KOPT-K1 (cell line): ENCODE measurements around the gene KLHDC9.

Experiments
- H3K27ac ChIP-seq: fragments of 200-600 bp; sonication (generic); 2 replicates; pipeline ENCODE4 v1.5.1; 2016; ENCODE audit warnings: antibody characterized with exemption, mild to moderate bottlenecking, low read depth, low read length; ENCODE audit not compliant: poor library complexity, severe bottlenecking
- H3K36me3 ChIP-seq: fragments of 200-600 bp; sonication (generic); 2 replicates; pipeline ENCODE4 v1.5.1; 2017; ENCODE audit warnings: antibody characterized with exemption, mild to moderate bottlenecking, low read length, moderate library complexity; ENCODE audit not compliant: insufficient read depth
- H3K9me3 ChIP-seq: fragments of 200-600 bp; sonication (generic); 2 replicates; pipeline ENCODE4 v1.5.1; 2017; ENCODE audit warnings: antibody characterized with exemption, low read length, mild to moderate bottlenecking; ENCODE audit not compliant: insufficient read depth, poor library complexity, severe bottlenecking

Gene KLHDC9

DNA sequence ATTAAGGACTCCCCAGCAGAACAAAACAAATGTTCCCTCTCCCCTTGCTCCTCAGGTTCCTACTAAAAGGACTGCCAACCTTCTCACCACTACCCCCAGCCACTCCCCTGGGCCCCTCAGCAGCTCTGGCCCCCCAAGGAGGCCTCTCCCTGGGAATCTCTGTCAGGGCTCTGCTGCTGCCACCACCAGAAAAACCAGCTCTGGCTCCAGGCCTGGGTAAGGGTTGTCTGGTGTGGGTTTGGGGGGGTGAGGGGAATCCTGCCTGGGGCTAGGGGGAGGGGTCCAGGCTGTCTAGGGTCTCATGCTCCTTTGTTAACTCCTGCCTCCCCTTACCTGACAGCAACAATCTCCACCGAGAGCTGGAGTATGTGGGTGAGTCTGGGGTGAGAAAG, 13.6 kb upstream of the KLHDC9 start:
- no peaks in the 10 kb centered on the region for H3K36me3 ChIP-seq
- H3K9me3 ChIP-seq = no peaks in the 10 kb centered on the region
- H3K27ac ChIP-seq = no peak overlapping the region

DNA sequence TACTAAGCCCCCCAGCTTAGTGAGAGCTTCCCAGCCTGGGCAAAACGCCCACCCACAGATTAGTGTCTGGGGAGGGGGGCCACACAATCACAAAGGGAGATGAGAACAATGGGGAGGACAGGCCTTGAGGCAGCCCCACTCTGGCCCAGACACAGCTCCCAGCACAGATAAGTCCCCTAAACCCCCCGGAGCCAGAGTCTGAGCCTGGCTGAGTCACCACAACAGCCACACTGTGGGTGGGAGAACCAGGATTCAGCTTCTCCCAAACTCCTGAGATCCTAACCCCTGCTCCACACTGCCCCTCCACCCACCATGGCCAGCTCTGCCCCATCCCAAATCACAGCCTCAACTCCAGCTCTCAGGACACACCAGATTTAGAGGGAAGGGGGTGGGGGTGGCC, 13.0 kb upstream of the KLHDC9 start:
- H3K36me3 ChIP-seq = no peaks in the 10 kb centered on the region
- H3K27ac ChIP-seq = no peak overlapping the region

DNA sequence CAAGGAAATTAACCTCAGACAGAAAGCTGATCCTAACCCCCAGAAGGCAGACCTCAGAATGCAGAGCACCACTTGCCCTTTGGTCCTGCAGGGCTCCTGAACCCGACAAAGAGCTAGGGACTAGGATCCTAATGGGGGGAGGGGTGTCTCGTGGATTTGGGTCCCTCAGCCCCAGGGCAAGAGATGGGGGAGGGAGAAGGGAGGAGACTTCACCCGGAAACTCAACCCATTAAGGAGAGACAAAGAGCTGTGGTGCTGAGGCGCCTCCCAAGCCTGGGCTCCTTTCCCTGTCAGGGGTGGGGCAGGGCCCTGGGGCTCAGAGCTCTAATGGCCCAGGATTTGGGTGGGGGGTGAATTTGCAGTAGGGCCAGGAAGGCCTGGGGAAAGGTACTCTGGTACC, 11.7 kb upstream of the KLHDC9 start:
- no peaks in the 10 kb centered on the region for H3K36me3 ChIP-seq
- no peaks in the 10 kb centered on the region for H3K9me3 ChIP-seq
- H3K27ac ChIP-seq = no peak overlapping the region

More for the DNA sequence above, 13.0 kb upstream of the KLHDC9 start:
- H3K9me3 ChIP-seq = no peaks in the 10 kb centered on the region

DNA sequence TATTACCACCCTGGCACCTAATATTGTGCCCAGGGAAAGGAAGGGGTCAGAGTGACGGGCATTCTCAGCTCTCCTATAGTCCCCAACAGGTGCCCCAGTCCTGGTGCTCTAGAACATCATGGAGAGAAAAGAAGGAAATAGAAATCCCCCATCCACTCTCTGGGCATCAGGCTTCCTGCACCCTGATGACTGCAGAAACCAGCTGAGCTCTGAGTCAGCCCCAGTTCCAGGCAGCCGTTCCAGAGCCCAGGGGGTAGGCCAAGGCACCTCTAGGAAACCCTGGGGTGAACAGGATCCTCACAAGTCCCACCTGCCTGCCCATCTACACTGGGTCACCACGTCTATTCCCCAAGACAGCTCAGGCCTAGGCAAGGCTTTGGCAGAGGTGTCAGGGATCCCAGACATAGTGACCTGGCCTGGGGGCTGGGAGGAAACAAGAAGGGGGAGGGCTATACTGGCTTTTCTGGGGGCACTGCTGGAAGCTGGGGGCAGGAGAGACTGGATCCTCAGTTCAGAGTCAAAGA, 9.5 kb upstream of the KLHDC9 start:
- Histone ChIP-seq H3K36me3 (no peaks in the 10 kb centered on the region), H3K9me3 (no peaks in the 10 kb centered on the region), H3K27ac (no peak overlapping the region)

DNA sequence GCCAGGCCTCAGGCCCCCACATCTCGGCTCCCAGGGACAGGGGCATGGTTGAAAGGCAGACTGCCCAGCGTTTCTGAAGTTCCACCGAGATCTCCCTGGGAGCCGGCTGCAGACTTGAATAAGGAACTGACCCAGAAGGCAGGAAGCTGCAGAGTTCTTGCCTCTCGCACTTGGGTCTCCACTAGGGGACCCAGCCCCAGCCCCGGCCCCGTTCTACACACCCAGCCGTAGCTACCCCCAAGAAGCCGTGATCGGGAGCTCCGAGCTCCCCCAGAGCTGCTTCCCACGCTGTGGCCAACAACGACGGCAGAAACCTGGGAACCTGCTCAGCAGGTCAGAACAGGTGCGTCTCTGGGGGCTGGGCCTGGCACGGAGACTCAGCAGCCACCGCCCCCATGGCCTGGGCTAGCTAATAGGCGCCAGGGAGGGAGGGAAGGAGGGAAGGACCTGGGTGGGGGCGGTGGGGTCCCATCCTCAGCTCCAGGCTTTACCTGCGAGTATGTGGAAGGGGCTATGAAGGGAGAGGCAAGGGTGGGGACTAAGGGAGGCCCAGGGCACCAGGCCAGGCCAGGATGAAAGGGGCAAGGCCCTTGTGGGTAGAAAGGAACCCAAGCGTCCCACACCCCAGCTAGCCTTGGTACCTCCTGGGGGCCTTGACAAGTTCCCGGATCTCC, 8.8 kb upstream of the KLHDC9 start, which contains the start of gene NECTIN4:
TSS of gene NECTIN4 (minus strand) at position 308 of the 674 bp plus-strand sequence. CDS start at position 46, 262 bp downstream.
- Histone ChIP-seq H3K36me3 (no peaks in the 10 kb centered on the region), H3K27ac (no peak within 1 kb of the TSS), H3K9me3 (no peaks in the 10 kb centered on the region)

DNA sequence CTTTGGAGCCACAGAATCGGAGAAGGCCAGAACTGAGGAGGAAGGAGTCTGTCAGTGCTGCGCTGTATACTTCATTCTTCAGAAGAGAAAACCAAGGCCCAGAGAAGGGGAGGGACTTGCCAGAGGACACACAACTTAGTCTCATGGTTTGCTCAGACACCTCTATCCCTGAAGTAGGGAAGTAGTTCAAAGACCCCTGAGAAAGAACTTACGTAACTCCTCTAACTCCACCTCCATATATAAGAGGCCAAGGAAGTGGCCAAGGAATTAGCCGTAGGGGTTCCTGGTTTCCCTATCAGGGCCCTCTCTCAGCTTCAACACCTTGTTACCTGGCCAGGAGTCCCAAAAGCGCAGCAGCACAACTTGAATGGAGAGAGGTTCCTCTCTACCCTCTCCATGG, 8.2 kb upstream of the KLHDC9 start:
- Histone ChIP-seq H3K27ac (no peak overlapping the region), H3K36me3 (no peaks in the 10 kb centered on the region), H3K9me3 (no peaks in the 10 kb centered on the region)

DNA sequence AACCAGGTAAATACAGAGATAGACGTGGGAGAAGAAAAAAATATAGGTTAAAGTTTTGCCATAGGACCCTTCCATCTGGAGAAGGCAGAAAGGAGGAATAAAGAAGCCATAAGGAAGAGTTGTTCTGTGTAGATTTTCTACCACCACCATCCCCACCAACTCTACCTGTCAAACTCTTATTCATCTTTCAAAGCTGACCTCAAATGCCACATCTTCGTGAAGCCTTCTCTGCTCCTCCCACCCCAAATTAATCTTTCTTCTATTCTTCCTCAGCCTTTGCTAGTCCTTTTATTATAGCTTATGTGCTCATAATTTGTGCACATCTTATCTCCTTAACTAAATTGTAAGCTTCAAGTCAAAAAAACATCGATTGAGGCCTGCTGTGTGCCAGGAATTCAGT, 7.5 kb upstream of the KLHDC9 start:
- H3K36me3 ChIP-seq = no peaks in the 10 kb centered on the region
- no peaks in the 10 kb centered on the region for H3K9me3 ChIP-seq
- H3K27ac ChIP-seq = no peak overlapping the region

DNA sequence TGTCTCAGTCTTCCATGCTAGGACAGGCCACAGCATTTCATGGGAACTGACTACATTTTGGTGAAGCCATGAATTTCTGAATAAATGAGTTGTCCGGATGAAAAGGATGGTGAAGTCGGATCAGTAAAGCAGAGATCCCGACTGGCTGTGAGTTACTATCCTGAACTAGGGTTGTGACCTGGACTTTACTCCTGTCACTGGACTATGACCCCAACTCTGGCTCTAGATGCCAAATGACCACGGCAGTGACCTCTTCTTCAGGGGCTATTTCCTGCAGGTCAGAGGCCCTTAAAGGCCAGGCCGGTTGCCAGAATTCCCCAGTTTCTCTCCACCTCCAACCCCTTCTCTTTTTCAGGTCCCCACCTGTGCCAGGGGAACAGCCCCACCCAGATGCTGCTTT, 7.1 kb upstream of the KLHDC9 start:
- H3K9me3 ChIP-seq = no peaks in the 10 kb centered on the region
- H3K27ac ChIP-seq = no peak overlapping the region
- H3K36me3 ChIP-seq = no peaks in the 10 kb centered on the region

DNA sequence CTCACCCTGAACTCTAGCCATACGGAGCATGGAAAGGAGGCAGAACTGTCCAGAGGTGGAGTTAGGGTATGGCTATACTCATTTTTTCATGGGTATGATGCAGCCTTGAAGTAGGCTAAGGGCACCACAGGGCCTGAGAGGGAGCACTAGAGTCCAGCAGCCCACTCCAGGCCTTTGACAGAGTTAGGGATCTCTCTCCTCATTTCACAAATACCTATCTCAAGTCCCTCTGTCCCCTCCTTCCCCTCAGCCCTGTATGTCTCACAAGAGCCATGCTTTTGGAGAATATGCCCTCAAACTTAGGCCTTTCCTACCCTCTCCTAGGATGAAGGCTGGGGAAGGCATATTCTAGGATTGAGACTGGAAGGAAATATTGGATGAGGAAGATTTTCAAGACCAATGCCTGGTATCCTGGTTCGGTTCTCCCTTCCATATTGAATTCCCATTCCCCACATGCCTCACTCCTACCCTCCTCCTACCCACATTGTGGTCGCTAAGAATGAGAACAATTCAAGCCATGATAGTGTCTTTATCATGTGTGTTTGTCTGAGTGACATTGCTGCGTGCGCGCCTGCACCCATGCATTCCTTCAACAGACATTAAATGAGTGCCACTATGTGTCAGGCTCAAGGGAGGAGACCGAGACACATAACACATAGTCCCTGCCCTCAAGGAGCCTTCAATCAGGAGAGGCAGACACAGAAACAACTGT, 6.2 kb upstream of the KLHDC9 start:
- H3K27ac ChIP-seq = no peak overlapping the region
- H3K9me3 ChIP-seq = no peaks in the 10 kb centered on the region
- no peaks in the 10 kb centered on the region for H3K36me3 ChIP-seq

DNA sequence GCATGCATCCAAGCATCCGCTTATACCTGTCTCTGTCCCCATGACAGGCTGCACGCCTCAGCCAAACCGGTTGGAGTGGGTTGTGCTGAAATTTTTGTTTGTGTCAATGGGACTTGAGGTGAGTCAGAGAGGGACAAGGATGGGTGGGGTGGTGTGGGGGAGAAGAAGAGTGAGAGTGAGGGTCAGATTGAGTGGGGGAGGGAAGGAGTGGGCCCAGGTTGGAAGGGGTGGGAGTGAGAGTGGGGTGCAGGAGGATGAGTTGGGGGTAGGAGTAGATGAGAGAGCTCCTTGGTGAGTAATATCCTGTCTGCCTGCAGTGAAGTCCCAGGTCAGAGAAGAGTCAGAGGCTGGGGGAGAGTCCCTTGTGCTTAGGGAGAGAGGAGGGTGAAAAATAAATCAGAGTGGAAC, 5.5 kb upstream of the KLHDC9 start:
- H3K27ac ChIP-seq = no peak overlapping the region
- H3K9me3 ChIP-seq = no peaks in the 10 kb centered on the region
- no peaks in the 10 kb centered on the region for H3K36me3 ChIP-seq

DNA sequence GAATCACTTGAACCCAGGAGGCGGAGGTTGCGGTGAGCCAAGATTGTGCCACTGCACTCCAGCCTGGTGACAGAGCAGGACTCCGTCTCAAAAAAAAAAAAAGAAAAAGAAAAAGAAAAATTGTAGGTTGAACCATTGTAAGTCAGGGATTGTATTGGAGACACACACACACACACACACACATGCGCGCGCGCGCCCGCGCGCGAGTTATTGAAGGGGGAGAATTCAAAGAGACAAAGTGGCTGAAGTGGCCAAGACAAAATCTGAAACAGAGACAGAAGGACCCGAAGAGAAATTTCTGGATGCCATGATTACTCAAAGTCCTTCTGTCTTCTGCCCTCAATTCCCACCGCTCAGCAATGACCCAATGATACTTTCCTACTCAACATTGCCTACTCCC, 3.7 kb upstream of the KLHDC9 start:
- Histone ChIP-seq H3K27ac (no peak overlapping the region), H3K9me3 (no peaks in the 10 kb centered on the region), H3K36me3 (peaks cover 6% of the 10 kb centered on the region)

DNA sequence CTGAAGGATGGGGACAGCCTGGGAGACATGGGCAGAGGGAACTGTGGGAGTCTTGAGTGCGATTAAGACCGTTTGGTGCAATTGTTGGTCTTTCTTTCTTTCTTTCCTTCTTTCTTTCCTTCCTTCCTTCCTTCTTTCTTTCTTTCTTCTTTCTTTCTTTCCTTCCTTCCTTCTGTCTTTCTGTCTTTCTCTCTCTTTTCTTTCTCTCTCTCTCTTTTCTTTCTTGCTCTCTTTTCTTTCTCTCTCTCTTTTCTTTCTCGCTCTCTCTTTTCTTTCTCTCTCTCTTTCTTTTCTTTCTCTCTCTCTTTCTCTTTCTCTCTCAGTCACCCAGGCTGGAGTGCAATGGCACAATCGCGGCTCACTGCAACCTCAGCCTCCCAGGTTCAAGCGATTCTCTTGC, 2.9 kb upstream of the KLHDC9 start:
- Histone ChIP-seq H3K27ac (no peak overlapping the region), H3K36me3 (peaks cover 14% of the 10 kb centered on the region), H3K9me3 (no peaks in the 10 kb centered on the region)

DNA sequence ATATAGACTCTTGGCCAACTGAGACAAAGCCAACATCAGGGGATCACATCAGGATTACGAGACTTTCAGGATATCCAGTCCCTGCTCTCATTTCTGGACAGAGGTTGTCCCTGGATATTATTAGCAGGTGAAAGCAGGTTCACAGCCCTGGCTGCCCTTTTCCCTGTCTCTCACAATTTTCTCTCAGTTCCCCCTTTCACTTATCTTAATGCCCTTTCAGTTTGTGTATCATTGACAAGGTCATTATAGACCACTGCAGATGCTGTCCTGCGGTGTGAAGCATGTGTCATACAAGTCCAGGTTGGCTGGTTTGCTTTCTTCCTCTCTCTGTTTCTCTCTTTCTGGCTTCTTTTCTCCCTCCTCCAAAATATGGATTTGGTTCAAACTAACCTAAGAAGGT, 2.1 kb upstream of the KLHDC9 start:
- Histone ChIP-seq H3K36me3 (peaks cover 21% of the 10 kb centered on the region), H3K9me3 (no peaks in the 10 kb centered on the region), H3K27ac (no peak overlapping the region)

DNA sequence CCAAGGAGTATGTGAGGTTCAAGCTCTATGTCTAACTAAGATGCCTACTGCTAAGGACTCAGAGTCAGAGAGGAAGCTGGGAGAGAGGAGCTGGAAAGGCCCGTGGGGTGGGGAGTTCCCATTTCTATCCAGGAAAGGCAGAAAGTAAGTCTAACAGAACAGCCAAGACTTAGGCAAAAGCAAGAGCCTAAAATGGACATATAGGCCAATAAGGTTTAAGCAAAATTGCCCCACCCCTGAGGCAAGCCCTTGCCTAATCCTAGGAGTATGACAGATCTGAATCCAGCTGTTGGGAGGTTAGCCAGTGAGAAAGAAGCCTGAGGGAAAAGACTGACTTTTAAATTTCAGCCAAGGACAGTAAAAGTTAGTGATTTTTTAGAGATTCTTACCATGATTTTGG, 1.6 kb upstream of the KLHDC9 start:
- no peak overlapping the region for H3K27ac ChIP-seq
- H3K36me3 ChIP-seq = peaks cover 26% of the 10 kb centered on the region
- no peaks in the 10 kb centered on the region for H3K9me3 ChIP-seq

DNA sequence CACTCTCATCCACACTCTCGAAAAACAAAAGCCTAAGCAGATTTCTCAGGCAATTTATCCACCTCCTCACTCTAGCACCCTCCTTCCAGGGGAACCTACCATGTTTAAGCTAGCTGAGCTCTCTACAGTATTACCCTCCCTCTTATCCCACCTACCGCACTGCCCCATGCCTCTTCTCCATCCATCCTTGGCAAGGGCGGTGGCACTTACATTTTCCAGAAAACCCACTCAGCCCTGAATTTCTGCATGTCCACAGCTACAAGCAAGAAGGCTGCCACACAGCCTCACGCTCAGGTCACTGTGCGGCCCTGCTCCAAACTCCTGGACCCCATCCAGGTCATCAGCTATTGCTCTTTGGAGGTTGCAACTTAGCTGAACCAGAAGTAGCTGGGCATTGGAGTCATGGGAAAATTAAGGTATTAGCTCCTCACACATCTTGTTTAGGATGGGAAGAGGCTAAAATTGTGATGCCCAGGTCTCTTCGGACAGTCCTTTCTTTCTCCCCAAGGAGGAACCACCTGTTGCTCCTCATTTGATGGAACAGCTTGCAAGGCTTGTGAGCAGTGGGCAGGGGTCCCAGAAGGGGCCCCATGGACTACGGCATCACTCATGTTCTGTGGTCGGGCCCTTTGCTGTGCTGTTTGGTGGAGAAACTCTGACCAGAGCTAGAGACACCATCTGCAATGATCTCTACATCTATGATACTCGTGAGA, 1.1 kb downstream of the KLHDC9 start:
- Histone ChIP-seq H3K36me3 (peaks cover 43% of the 10 kb centered on the region), H3K27ac (no peak overlapping the region), H3K9me3 (no peaks in the 10 kb centered on the region)
